Activated naive CD4-positive, alpha-beta T cell treated with anti-CD3 and anti-CD28 coated beads, Interleukin-2, amount 10 ng/mL, durations not matched to agents 7 days and 5 days (primary cell): ENCODE measurements around the gene SERF2.
"Not testable (repeated sequence)": the region's sequence is repeated elsewhere in the genome, so short reads cannot be mapped to it uniquely, and the experiment has no call there.

Source experiments
- CTCF ChIA-PET: fragments of 350-600 bp; sonication (Branson Sonifier 250); formaldehyde crosslinking; loops from one replicate; lab custom pipeline; 2021; ENCODE audit warnings: antibody characterized with exemption; lab: Charles Lee
- DNase-seq: peaks from one replicate; pipeline ENCODE4 v3.0.0-alpha.2; 2020
- H3K27ac Mint-ChIP-seq: one replicate; pipeline ENCODE4 v1.8.0; 2021; ENCODE audit warnings: mild to moderate bottlenecking, moderate library complexity, mixed read lengths
- H3K27me3 Mint-ChIP-seq: one replicate; pipeline ENCODE4 v1.8.0; 2021; ENCODE audit warnings: mild to moderate bottlenecking, mixed read lengths
- H3K36me3 Mint-ChIP-seq: one replicate; pipeline ENCODE4 v1.8.0; 2021; ENCODE audit warnings: mixed read lengths
- H3K4me1 Mint-ChIP-seq: one replicate; pipeline ENCODE4 v1.8.0; 2021; ENCODE audit warnings: mixed read lengths
- H3K4me3 Mint-ChIP-seq: one replicate; pipeline ENCODE4 v1.8.0; 2021; ENCODE audit warnings: mild to moderate bottlenecking, moderate library complexity, mixed read lengths
- H3K9me3 Mint-ChIP-seq: one replicate; pipeline ENCODE4 v1.8.0; 2021; ENCODE audit warnings: mixed read lengths

Gene SERF2

DNA sequence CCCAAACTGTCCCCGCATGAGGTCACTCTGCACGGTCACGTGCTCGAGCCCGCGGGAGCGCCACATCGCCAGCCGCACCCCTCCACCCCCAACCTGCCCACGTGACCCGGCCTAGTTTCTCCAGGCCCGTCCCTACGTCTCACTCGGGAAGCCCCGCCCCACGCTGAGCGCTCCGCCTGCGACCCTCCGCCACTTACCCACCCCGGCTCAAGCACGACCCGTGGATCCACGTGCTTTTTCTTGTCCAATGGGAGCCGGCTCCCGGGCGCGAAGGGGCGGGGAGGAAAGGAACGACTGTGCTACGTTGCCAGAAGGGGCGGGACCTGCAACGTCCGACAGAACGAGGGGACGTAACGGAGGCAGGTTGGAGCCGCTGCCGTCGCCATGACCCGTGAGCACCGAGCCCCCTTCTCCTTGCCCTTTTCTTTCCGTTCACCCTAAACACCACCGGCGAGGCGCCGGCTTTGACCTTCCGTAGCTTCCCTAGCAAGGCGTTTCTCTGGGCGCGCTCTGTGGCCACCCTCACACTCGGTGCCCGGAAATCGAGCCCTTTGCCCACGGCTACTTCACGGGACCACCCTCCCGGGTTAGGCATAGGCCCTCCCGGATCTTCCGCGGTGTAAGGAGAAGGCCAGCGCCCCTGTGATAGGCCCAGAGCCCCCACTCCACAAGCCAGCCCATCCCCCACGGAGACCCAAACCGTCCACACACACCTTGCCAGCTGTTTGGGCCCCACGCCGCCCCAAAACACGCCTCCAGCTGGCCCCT, at the start of gene SERF2:
Gene SERF2 (plus strand): TSS at position 328 of the 768 bp plus-strand sequence. CDS start 57 bp downstream, at position 385.
- H3K27me3 Mint-ChIP-seq = no peaks in the 10 kb centered on the region
- H3K9me3 Mint-ChIP-seq = no peaks in the 10 kb centered on the region
- peak within 1 kb of the TSS; percentile 95 for H3K4me3 Mint-ChIP-seq
- H3K36me3 Mint-ChIP-seq = peaks cover 43% of the 10 kb centered on the region
- peaks cover 40% of the 10 kb centered on the region for H3K4me1 Mint-ChIP-seq
- peak; percentile 100 for DNase-seq
- H3K27ac Mint-ChIP-seq = peak within 1 kb of the TSS; percentile 97
- CTCF ChIA-PET = interaction anchor here (1.1 kb wide), 2 partner anchors 10 to 14 kb away, joined by 3 to 4 read pairs; no protein-coding TSS in a partner anchor

DNA sequence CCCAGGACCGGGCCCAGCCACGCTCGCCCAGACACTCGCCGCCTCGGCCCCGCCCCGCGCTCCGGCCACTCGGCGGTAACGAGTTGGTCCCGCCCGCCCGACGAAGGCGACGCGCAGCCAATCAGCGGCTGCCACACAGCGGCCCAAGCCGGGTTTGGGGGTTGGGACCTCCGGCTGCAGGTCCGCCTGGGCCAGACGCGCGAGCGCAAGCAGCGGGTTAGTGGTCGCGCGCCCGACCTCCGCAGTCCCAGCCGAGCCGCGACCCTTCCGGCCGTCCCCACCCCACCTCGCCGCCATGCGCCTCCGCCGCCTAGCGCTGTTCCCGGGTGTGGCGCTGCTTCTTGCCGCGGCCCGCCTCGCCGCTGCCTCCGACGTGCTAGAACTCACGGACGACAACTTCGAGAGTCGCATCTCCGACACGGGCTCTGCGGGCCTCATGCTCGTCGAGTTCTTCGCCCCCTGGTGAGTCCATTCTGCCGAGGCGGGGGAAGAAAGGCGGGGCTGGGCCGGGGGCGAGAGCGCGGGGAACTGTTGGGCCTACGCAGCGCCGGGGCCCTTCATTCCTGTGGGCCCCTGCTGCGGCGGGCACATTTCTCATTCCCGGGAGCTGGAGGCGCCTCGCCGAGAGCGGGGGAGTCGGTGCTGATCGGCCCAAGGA, 45.7 kb upstream of the SERF2 start, which contains the start of gene PDIA3:
Gene PDIA3 (plus strand): TSS at position 194 of the 658 bp plus-strand sequence. CDS start 102 bp downstream, at position 296.
- Mint-ChIP-seq H3K27ac (peak within 1 kb of the TSS; percentile 94), H3K36me3 (peaks cover 17% of the 10 kb centered on the region), H3K4me3 (peak within 1 kb of the TSS; percentile 93), H3K4me1 (peaks cover 41% of the 10 kb centered on the region)
- H3K27me3 Mint-ChIP-seq, CTCF ChIA-PET, H3K9me3 Mint-ChIP-seq: not testable (repeated sequence)
- DNase-seq = peak; percentile 92

DNA sequence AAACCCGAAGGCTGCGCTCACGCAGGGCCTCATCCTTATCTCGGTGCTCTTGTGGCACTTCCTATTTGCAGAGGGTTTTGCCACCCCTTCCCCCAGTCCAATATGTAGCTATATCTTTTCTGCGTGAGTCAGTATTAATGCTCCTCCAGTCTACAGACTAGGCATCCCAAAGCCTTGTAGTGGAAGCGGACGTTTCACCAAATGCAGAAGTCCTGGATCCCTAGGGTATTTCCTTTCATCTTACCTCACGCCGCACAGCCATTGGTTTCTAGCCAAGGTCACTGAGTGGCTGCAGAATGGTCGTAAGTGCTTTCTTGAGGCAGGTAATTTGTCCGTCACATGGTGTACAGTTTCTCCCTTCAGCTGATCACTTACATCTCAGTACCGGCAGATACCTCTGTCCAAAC, 45.2 kb upstream of the SERF2 start:
- CTCF ChIA-PET, H3K9me3 Mint-ChIP-seq, H3K27me3 Mint-ChIP-seq: not testable (repeated sequence)
- Mint-ChIP-seq H3K27ac (peak overlapping the region; percentile 94), H3K4me3 (peak overlapping the region; percentile 93), H3K36me3 (peaks cover 22% of the 10 kb centered on the region), H3K4me1 (peaks cover 46% of the 10 kb centered on the region)
- DNase-seq = peak; percentile 34

DNA sequence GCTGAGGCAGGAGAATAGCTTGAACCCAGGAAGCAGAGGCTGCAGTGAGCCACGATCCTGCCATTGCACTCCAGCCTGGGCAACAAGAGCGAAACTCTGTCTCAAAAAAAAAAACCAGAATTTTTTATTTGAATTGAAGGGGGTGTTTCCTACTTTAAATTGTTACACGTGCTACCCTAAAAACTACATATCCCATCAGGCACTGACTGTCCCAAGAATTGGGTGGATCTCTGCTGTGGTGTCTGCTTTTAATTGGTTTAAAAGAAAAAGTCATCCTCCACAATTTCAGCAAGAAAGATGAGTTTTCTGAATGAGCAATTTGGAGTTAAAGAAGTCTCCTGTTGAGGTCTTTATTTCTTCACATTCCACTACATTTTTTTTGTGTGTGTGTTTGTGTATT, 43.7 kb upstream of the SERF2 start:
- peaks cover 58% of the 10 kb centered on the region for H3K4me1 Mint-ChIP-seq

DNA sequence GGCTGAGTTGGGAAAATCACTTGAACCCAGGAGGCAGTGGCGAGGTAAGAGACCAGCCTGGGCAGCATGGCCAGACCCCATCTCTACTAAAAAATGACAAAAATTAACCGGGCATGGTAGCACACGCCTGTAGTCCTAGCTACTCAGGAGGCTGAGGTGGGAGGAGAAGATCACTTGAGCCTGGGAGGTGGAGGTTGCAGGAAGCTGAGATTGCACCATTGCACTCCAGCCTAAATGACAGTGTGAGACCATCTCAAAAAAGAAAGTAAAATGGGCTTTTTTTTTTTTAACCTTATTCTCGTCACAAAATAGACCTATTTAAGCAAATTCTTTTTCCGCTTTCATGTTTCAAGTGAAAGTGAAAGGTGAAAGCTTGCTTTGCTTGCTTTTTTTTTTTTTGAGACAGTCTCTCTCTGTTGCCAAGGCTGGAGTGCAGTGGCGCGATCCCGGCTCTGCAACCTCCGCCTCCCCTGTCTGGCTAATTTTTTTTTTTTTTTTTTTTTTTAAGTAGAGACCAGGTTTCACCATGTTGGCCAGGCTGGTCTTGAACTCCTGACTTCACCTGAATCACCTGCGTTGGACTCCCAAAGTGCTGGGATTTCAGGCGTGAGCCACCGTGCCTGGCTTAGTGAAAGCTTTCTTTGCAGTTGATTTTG, 42.3 kb upstream of the SERF2 start:
- H3K27ac Mint-ChIP-seq = peak overlapping the region; percentile 94
- H3K27me3 Mint-ChIP-seq = no peaks in the 10 kb centered on the region
- CTCF ChIA-PET = interaction anchor here (1.1 to 1.4 kb wide), 3 partner anchors 19 to 27 kb away, joined by 3 to 4 read pairs (median 4); partner anchors contain the start of gene ELL3
- DNase-seq = peak; percentile 70
- peak overlapping the region; percentile 59 for H3K4me3 Mint-ChIP-seq
- H3K4me1 Mint-ChIP-seq = peaks cover 57% of the 10 kb centered on the region
- no peaks in the 10 kb centered on the region for H3K9me3 Mint-ChIP-seq
- H3K36me3 Mint-ChIP-seq = peaks cover 39% of the 10 kb centered on the region

More for the DNA sequence above, 43.7 kb upstream of the SERF2 start:
- peak; percentile 25 for DNase-seq
- Mint-ChIP-seq H3K36me3 (peaks cover 30% of the 10 kb centered on the region), H3K9me3 (no peaks in the 10 kb centered on the region), H3K4me3 (peak overlapping the region; percentile 93), H3K27me3 (no peaks in the 10 kb centered on the region), H3K27ac (peak overlapping the region; percentile 94)
- CTCF ChIA-PET = no interaction called here

DNA sequence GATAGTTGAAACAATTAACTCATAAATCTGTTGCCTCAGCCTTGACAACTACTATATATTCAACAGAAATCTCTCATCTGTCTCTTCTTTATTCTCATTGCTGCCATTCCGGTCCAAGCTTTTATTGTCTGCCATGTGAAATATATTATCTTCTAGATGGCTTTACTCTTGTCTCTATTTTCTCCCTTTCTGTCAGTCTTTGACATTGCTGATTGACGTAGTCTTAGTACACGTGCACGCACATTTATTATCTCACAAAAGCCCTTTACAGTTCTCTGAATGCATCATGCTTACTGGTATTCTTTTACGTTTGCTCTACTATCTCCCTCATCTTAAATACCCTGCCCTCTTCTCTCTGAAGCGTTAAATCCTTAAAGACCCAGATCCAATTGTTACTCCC, 40.2 kb upstream of the SERF2 start:
- CTCF ChIA-PET = interaction anchor here (1.0 kb wide), 1 partner anchor 9 kb away, joined by 3 read pairs; no protein-coding TSS in a partner anchor
- no peaks in the 10 kb centered on the region for H3K9me3 Mint-ChIP-seq
- no peak for DNase-seq
- no peak overlapping the region for H3K4me3 Mint-ChIP-seq
- H3K27ac Mint-ChIP-seq = peak overlapping the region; percentile 24
- H3K36me3 Mint-ChIP-seq = peaks cover 51% of the 10 kb centered on the region
- H3K4me1 Mint-ChIP-seq = peaks cover 51% of the 10 kb centered on the region
- H3K27me3 Mint-ChIP-seq = no peaks in the 10 kb centered on the region

DNA sequence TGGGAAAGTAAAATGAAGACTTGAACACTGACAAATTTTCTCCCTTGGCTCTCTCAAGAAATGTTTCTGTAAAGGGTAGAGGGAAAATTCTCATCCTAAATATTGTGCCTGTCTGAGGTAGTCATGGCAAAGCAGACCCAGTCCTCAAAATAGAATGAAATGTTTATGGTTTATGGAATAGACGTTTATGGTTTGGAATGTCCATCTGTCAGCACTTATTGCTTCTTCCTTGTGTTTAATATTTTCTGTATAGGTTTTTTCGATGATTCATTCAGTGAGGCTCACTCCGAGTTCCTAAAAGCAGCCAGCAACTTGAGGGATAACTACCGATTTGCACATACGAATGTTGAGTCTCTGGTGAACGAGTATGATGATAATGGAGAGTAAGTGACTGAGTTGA, 29.3 kb upstream of the SERF2 start:
- CTCF ChIA-PET = no interaction called here
- peaks cover 56% of the 10 kb centered on the region for H3K36me3 Mint-ChIP-seq
- H3K4me1 Mint-ChIP-seq = peaks cover 2% of the 10 kb centered on the region
- H3K27ac Mint-ChIP-seq = no peak overlapping the region
- H3K9me3 Mint-ChIP-seq = no peaks in the 10 kb centered on the region
- no peak overlapping the region for H3K4me3 Mint-ChIP-seq
- no peaks in the 10 kb centered on the region for H3K27me3 Mint-ChIP-seq
- DNase-seq = no peak

DNA sequence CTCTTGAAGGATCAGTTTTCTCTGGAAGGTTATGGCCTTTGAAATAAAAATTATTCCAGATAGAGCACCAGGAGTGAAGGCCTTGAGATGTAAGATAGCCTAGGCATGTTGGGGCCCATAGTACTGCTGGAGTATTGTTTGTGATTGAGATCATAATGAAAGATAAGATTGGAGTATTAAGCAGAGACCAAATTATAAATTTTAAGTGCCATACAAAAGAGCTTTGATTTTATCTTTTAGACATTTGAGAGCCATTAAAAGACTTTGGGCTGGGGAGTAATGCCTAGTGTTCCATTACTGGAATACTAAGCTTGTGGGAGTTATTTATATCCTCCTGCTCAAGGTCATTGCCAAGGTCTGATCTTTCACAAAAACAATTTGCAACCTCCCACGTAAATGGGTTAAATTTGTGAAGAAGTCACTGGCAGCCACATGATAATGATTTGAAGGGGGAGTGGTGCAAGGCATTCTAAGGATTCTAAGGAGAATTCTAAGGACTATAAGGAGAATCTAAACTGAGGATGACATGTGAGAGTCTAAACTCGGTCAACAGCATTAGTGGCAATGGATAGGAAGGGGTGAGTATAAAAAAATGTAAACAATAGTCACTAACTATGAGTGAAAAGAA, 28.2 kb upstream of the SERF2 start:
- no peak overlapping the region for H3K27ac Mint-ChIP-seq
- H3K4me1 Mint-ChIP-seq = peaks cover 2% of the 10 kb centered on the region
- H3K9me3 Mint-ChIP-seq = no peaks in the 10 kb centered on the region

DNA sequence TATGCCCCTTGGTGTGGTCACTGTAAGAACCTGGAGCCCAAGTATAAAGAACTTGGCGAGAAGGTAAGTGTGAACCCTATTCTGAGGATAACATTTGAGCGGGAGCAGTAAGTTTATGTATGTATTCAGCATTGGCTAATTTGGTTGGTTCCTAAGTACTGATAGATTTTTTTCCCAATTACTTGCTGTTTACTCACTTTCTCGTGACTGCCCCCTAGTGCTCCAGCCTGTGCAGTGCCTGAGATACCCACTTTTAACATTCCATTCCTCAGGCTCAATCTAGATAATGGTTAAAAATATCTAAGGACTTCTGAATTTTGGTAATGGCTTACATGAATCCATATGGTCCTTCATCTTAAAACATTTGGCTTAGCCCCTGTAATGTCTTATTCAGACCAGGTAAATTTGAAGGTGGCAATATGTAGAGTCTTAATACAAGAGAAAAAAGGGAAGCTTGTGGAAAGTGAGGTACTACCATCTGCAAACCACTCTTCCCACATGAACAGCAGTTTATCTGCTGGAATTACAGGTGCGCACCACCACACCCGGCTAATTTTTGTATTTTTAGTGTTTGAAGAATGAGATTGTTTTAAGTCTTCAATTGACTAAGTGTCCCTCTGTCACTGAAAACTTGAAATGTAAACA, 22.4 kb upstream of the SERF2 start:
- peak overlapping the region; percentile 62 for H3K27ac Mint-ChIP-seq
- peak; percentile 76 for DNase-seq
- H3K9me3 Mint-ChIP-seq = no peaks in the 10 kb centered on the region
- CTCF ChIA-PET = interaction anchor here (0.9 to 1.6 kb wide), 6 partner anchors 10 to 328 kb away, joined by 3 to 6 read pairs (median 4); no protein-coding TSS in a partner anchor
- H3K36me3 Mint-ChIP-seq = peaks cover 63% of the 10 kb centered on the region
- H3K27me3 Mint-ChIP-seq = no peaks in the 10 kb centered on the region
- no peaks in the 10 kb centered on the region for H3K4me1 Mint-ChIP-seq
- H3K4me3 Mint-ChIP-seq = no peak overlapping the region

More for the DNA sequence above, 28.2 kb upstream of the SERF2 start:
- CTCF ChIA-PET = no interaction called here
- Mint-ChIP-seq H3K36me3 (peaks cover 62% of the 10 kb centered on the region), H3K27me3 (no peaks in the 10 kb centered on the region), H3K4me3 (no peak overlapping the region)
- DNase-seq = no peak

DNA sequence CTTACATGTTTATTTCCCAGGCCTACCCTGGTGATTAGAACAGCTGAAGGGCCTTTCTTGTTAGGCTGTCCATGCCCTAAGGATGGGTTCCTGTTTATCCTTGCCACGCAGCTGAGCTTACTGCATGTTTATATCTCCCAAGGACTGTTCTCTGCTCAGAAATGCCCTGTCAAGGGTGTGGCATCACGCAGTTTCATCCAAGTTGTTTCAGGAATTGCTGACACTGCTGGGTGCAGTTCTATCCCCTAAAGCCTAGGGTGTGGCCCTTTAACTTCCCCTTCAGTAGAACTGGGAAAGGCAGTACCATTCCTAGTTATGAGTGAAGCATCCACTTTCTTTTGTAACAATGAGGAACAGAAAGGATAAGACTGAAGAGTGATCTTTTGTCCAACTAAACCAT, 20.3 kb upstream of the SERF2 start:
- CTCF ChIA-PET = interaction anchor here (1.0 kb wide), 1 partner anchor 17 kb away, joined by 3 read pairs; no protein-coding TSS in a partner anchor
- Mint-ChIP-seq H3K27ac (no peak overlapping the region), H3K4me1 (peaks cover 6% of the 10 kb centered on the region), H3K36me3 (peaks cover 47% of the 10 kb centered on the region), H3K27me3 (no peaks in the 10 kb centered on the region), H3K4me3 (no peak overlapping the region), H3K9me3 (no peaks in the 10 kb centered on the region)
- DNase-seq = no peak

DNA sequence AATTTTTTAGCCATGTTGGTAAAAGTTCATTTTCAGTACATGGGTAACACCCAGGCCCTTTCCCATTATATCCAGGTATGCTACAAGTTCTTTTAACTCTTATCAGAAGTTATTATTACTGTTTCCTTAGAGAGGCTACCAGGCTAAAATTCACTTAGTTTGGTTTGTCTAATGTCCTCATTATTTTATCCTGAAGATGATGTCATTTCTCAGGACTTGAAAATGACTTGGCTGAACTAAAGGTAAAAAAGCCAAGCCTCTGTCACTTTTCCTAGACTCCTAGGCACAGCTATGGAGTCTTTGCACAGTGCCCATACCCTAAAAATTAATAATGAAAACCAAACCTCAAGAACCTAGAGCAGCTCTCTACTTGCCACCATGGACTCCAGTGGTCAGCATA, 19.5 kb upstream of the SERF2 start:
- H3K4me3 Mint-ChIP-seq = no peak overlapping the region
- H3K27me3 Mint-ChIP-seq = peaks cover 5% of the 10 kb centered on the region
- DNase-seq = no peak
- H3K9me3 Mint-ChIP-seq = no peaks in the 10 kb centered on the region
- CTCF ChIA-PET = interaction anchor here (0.5 kb wide), 1 partner anchor 395 kb away, joined by 3 read pairs; no protein-coding TSS in a partner anchor
- H3K4me1 Mint-ChIP-seq = peaks cover 13% of the 10 kb centered on the region
- no peak overlapping the region for H3K27ac Mint-ChIP-seq
- peaks cover 45% of the 10 kb centered on the region for H3K36me3 Mint-ChIP-seq

DNA sequence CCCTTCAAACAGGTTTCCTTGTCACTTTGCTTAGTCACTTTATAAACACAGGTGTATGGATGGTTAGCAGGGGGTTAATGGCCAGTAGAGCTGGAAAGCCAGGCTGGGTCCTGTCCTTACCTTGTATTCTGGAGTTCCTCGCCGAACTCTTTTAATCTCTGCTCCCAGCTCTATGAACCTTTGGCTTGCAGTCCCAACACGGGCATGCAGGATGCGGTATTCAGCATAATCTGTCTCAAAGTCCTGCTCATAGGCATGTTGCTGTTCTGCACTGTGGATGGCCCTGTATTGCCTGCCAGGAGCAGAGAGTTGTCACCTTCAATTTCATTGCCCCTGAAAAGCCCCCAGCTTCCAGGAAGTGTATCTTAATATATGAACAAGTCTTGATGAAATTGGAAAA, 18.1 kb upstream of the SERF2 start:
- Mint-ChIP-seq H3K9me3 (no peaks in the 10 kb centered on the region), H3K4me3 (no peak overlapping the region), H3K36me3 (peaks cover 36% of the 10 kb centered on the region), H3K27me3 (peaks cover 9% of the 10 kb centered on the region), H3K27ac (peak overlapping the region; percentile 28), H3K4me1 (peaks cover 22% of the 10 kb centered on the region)
- CTCF ChIA-PET = no interaction called here
- no peak for DNase-seq

DNA sequence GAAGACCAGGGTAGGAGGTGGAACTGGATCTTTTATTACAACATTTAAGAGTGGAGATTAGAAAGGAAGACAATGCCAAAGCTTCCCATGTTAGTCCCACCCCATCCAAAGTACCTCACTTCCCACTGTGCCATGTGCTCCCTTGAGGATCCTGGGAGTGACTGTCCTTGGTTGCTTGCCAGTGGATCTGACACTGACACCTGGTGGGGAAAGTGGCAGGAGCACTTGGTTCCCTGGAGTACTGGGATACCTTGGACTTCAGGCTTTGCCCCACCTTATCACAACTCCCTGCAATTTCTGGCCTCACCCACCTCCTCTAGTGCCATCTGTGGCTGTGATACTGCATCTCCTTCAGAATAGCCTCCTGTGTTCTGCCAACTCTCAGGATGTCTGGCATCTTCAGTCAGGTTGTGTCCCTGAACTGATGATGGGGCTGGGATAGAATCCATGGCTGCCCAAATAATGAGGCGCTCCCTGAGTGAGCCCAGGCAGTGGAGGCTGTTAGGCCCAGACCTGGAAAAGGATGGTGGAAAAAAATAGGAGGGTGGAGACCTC, 16.6 kb upstream of the SERF2 start:
- CTCF ChIA-PET = interaction anchor here (0.6 to 1.3 kb wide), 3 partner anchors 26 to 264 kb away, joined by 3 read pairs; no protein-coding TSS in a partner anchor
- Mint-ChIP-seq H3K4me3 (peak overlapping the region; percentile 91), H3K9me3 (no peaks in the 10 kb centered on the region), H3K27ac (peak overlapping the region; percentile 45), H3K27me3 (peaks cover 9% of the 10 kb centered on the region), H3K4me1 (peaks cover 26% of the 10 kb centered on the region), H3K36me3 (peaks cover 28% of the 10 kb centered on the region)
- DNase-seq = no peak
